Smooth muscle cell (in vitro differentiated cells): ENCODE data around the gene RPP25. TPM values are rescaled to one million over a fixed set of nuclear protein-coding genes. Genes with fewer than 3 reads are reported as not detected.

ENCODE experiments used
- DNase-seq: peaks from one replicate; lab custom pipeline; 2025; ENCODE audit not compliant: unreplicated experiment; lab: John Stamatoyannopoulos, UW
- H2AFZ ChIP-seq: fragments of 200-600 bp; sonication (generic); 2 replicates; pipeline ENCODE4 v1.6.0; 2016; ENCODE audit warnings: antibody characterized with exemption, low read depth, mild to moderate bottlenecking
- H3F3A ChIP-seq: fragments of 200-600 bp; sonication (generic); 2 replicates; pipeline ENCODE4 v1.6.0; 2017; ENCODE audit warnings: antibody characterized with exemption, low read depth
- H3K27ac ChIP-seq: fragments of 200-600 bp; sonication (generic); 2 replicates; pipeline ENCODE4 v1.5.1; 2016; ENCODE audit warnings: low read depth, mild to moderate bottlenecking
- H3K27me3 ChIP-seq: fragments of 200-600 bp; sonication (generic); 2 replicates; pipeline ENCODE4 v1.6.1; 2016; ENCODE audit warnings: low read depth, mild to moderate bottlenecking
- H3K36me3 ChIP-seq: fragments of 200-600 bp; sonication (generic); 2 replicates; pipeline ENCODE4 v1.5.1; 2016; ENCODE audit warnings: low read depth
- H3K4me1 ChIP-seq: fragments of 200-600 bp; sonication (generic); 2 replicates; pipeline ENCODE4 v1.5.1; 2016; ENCODE audit warnings: low read depth
- H3K4me2 ChIP-seq: fragments of 200-600 bp; sonication (generic); 2 replicates; pipeline ENCODE4 v1.6.0; 2016; ENCODE audit warnings: mild to moderate bottlenecking
- H3K4me3 ChIP-seq: fragments of 200-600 bp; sonication (generic); 2 replicates; pipeline ENCODE4 v1.5.1; 2016; ENCODE audit warnings: mild to moderate bottlenecking
- H3K79me2 ChIP-seq: fragments of 200-600 bp; sonication (generic); 2 replicates; pipeline ENCODE4 v1.6.0; 2016; ENCODE audit warnings: low read depth, mild to moderate bottlenecking
- H3K9ac ChIP-seq: fragments of 200-600 bp; sonication (generic); 2 replicates; pipeline ENCODE4 v1.6.0; 2016; ENCODE audit warnings: low read depth
- H3K9me3 ChIP-seq: fragments of 200-600 bp; sonication (generic); replicated peaks from 2 replicates; pipeline ENCODE4 v1.5.1; 2016; ENCODE audit warnings: low read depth
- H4K20me1 ChIP-seq: fragments of 200-600 bp; sonication (generic); 2 replicates; pipeline ENCODE4 v1.6.0; 2016; ENCODE audit warnings: low read depth
- WGBS: methylation state at CpG from one replicate; pipeline ENCODE4 v1.1.7; 2016; ENCODE audit warnings: low lambda C conversion rate; 5-methylcytosine and 5-hydroxymethylcytosine counted together
- polyA plus RNA-seq: library from polyadenylated mRNA; unstranded; fragments of >200 nt; fragmentation: Nextera tagmentation; extraction: Ambion mirVana; gene quantifications from 2 replicates; pipeline ENCODE4 v1.2.1, GENCODE V29; 2016
- total RNA-seq: library from RNA; depleted of rRNA; stranded (reverse); fragments of >200 nt; gene quantifications from 2 replicates; pipeline ENCODE4 v1.2.3, GENCODE V29; 2014
- TF ChIP-seq, protein P1 (sequence below): fragments of 200-600 bp; sonication (generic); IDR thresholded peaks from 2 replicates; pipeline ENCODE4 v1.5.1; 2017; ENCODE audit warnings: borderline replicate concordance, mild to moderate bottlenecking, antibody characterized with exemption; ENCODE audit not compliant: insufficient read depth, poor library complexity, severe bottlenecking

Gene RPP25
- total and polyA plus RNA-seq, 2 experiments from 2014 or later: 8.7 to 26.2 TPM

GRCh38 chr15:74995182-74995778, 38.7 kb upstream of the RPP25 start, which contains the start of gene SCAMP5:
TSS of gene SCAMP5 (plus strand) at chr15:74995563. CDS start at chr15:75011840, 16,277 bp downstream.
- Histone ChIP-seq H3K9ac (no peak within 1 kb of the TSS), H3K27me3 (peaks cover 26% of the 10 kb centered on the region), H3K27ac (no peak within 1 kb of the TSS)

GRCh38 chr15:74994685-74995084, 38.1 kb upstream of the RPP25 start:
- Histone ChIP-seq H3K4me2 (no peak overlapping the region), H3K79me2 (no peaks in the 10 kb centered on the region), H3K27ac (no peak overlapping the region), H3K27me3 (peaks cover 27% of the 10 kb centered on the region), H3F3A (no peaks in the 10 kb centered on the region), H3K9me3 (no peaks in the 10 kb centered on the region), H4K20me1 (no peaks in the 10 kb centered on the region), H3K9ac (no peak overlapping the region), H3K4me1 (no peaks in the 10 kb centered on the region), H3K4me3 (no peak overlapping the region), H3K36me3 (no peaks in the 10 kb centered on the region), H2AFZ (no peak overlapping the region)
- DNase-seq: no peak
- 43% methylated on average over 5 of the region's 5 CpGs for WGBS
- TF ChIP-seq, protein P1, sequence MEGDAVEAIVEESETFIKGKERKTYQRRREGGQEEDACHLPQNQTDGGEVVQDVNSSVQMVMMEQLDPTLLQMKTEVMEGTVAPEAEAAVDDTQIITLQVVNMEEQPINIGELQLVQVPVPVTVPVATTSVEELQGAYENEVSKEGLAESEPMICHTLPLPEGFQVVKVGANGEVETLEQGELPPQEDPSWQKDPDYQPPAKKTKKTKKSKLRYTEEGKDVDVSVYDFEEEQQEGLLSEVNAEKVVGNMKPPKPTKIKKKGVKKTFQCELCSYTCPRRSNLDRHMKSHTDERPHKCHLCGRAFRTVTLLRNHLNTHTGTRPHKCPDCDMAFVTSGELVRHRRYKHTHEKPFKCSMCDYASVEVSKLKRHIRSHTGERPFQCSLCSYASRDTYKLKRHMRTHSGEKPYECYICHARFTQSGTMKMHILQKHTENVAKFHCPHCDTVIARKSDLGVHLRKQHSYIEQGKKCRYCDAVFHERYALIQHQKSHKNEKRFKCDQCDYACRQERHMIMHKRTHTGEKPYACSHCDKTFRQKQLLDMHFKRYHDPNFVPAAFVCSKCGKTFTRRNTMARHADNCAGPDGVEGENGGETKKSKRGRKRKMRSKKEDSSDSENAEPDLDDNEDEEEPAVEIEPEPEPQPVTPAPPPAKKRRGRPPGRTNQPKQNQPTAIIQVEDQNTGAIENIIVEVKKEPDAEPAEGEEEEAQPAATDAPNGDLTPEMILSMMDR: no peak

More at GRCh38 chr15:74995182-74995778, 38.7 kb upstream of the RPP25 start, which contains the start of gene SCAMP5:
- TF ChIP-seq, protein P1: no peak
- Histone ChIP-seq H3K9me3 (no peaks in the 10 kb centered on the region), H3K4me1 (no peaks in the 10 kb centered on the region), H2AFZ (peak within 1 kb of the TSS; percentile 75), H3F3A (no peaks in the 10 kb centered on the region), H4K20me1 (no peaks in the 10 kb centered on the region), H3K36me3 (no peaks in the 10 kb centered on the region), H3K4me2 (peak within 1 kb of the TSS; percentile 100), H3K4me3 (peak within 1 kb of the TSS; percentile 79), H3K79me2 (no peaks in the 10 kb centered on the region)
- 2% methylated on average over 56 of the region's 58 CpGs for WGBS
- peak; percentile 84 for DNase-seq

GRCh38 chr15:74994236-74994635, 37.7 kb upstream of the RPP25 start:
- Histone ChIP-seq H4K20me1 (no peaks in the 10 kb centered on the region), H3K4me2 (no peak overlapping the region), H3K4me3 (no peak overlapping the region), H3K27me3 (peaks cover 30% of the 10 kb centered on the region), H3K36me3 (no peaks in the 10 kb centered on the region), H3K9ac (no peak overlapping the region), H3K27ac (no peak overlapping the region), H2AFZ (no peak overlapping the region), H3K79me2 (no peaks in the 10 kb centered on the region), H3K4me1 (no peaks in the 10 kb centered on the region), H3F3A (no peaks in the 10 kb centered on the region), H3K9me3 (no peaks in the 10 kb centered on the region)
- WGBS: 91% methylated on average over 2 of the region's 2 CpGs
- DNase-seq: no peak
- TF ChIP-seq, protein P1: no peak

GRCh38 chr15:74992619-74993018, 36.0 kb upstream of the RPP25 start:
- Histone ChIP-seq H3K4me3 (no peak overlapping the region), H3K4me1 (no peaks in the 10 kb centered on the region), H4K20me1 (no peaks in the 10 kb centered on the region), H3K4me2 (no peak overlapping the region), H3K9ac (no peak overlapping the region), H3K79me2 (no peaks in the 10 kb centered on the region), H3F3A (no peaks in the 10 kb centered on the region), H3K9me3 (no peaks in the 10 kb centered on the region), H3K27ac (no peak overlapping the region), H3K27me3 (peaks cover 30% of the 10 kb centered on the region), H3K36me3 (no peaks in the 10 kb centered on the region), H2AFZ (no peak overlapping the region)
- DNase-seq: no peak
- 42% methylated on average over 1 of the region's 1 CpG for WGBS
- TF ChIP-seq, protein P1: no peak
